Adrenal gland (tissue), 12 donors: ENCODE measurements around the gene SDC3. TPM values are rescaled to one million over a fixed set of nuclear protein-coding genes. Genes with fewer than 3 reads are reported as not detected.

Experiments used
- DNase-seq, 7 donors: peaks; one replicate each; pipeline ENCODE4 v3.0.0-alpha.2; 2019 to 2020
- H3K27ac ChIP-seq, 5 donors: fragments of 200-600 bp; sonication (generic) in 4 of 5; 1 replicate in 3 of 5; 2 replicates in 2 of 5; pipeline versions ENCODE4 v1.5.1 to v1.8.0; 2016 to 2020; ENCODE audit warnings: mild to moderate bottlenecking in 1 of 5
- H3K27me3 ChIP-seq: fragments of 200-600 bp; 2 replicates; pipeline ENCODE4 v1.8.0; 2021
- H3K36me3 ChIP-seq, 2 donors: fragments of 200-600 bp; replicated peaks in 1 of 2; 1 replicate in 1 of 2; 2 replicates in 1 of 2; pipeline versions ENCODE4 v1.5.1 to v1.8.0; 2018 to 2022
- H3K4me1 ChIP-seq, 2 donors: fragments of 200-600 bp; replicated peaks in 1 of 2; 1 replicate in 1 of 2; 2 replicates in 1 of 2; pipeline versions ENCODE4 v1.5.1 to v1.8.0; 2018 to 2021
- H3K4me3 ChIP-seq, 4 donors: fragments of 200-600 bp; sonication (generic) in 3 of 4; one replicate each; pipeline ENCODE4 v1.5.1; 2016 to 2018
- H3K9me3 ChIP-seq, 3 donors: fragments of 200-600 bp; sonication (generic) in 1 of 3; replicated peaks in 1 of 3; 1 replicate in 2 of 3; 2 replicates in 1 of 3; pipeline versions ENCODE4 v1.5.1 to v1.8.0; 2016 to 2021
- CTCF ChIP-seq, 6 experiments: fragments of 450-650 bp in 4 of 6; fragments of 200-600 bp in 2 of 6; sonication (generic) in 1 of 6; IDR thresholded peaks; 1 replicate in 5 of 6; 2 replicates in 1 of 6; pipeline versions ENCODE4 v1.5.1 to v1.8.0; 2016 to 2021; ENCODE audit warnings: antibody characterized with exemption in 6 of 6, mild to moderate bottlenecking in 2 of 6, moderate library complexity in 1 of 6
- POLR2A ChIP-seq, 2 donors: fragments of 450-650 bp; IDR thresholded peaks; one replicate each; pipeline ENCODE4 v1.6.1; 2017; ENCODE audit warnings: antibody characterized with exemption in 2 of 2, mild to moderate bottlenecking in 2 of 2, moderate library complexity in 1 of 2
- WGBS, 4 donors: extraction: QIAGEN DNeasy Blood & Tissue Kit in 2 of 4; methylation state at CpG; one replicate each; pipeline versions ENCODE4 v1.1.5 to v1.1.7; 2013 to 2017; 5-methylcytosine and 5-hydroxymethylcytosine counted together
- intact Hi-C, 2 donors: fragments of 100-400 bp; cut with DNase I; formaldehyde crosslinking; loops; one replicate each; pipeline versions ENCODE4 v1.14.1 to v1.15.0; 2022 to 2023
- polyA plus RNA-seq, 3 donors: library from polyadenylated mRNA; stranded (reverse); fragments of 200-250 nt in 2 of 3; fragments of 350-450 nt in 1 of 3; fragmentation: Illumina TruSeq in 1 of 3; extraction: RNeasy Lipid Tissue Mini Kit (QIAGEN cat#74804) in 1 of 3; gene quantifications; one replicate each; pipeline ENCODE4 v1.2.3, GENCODE V29; 2013 to 2014
- total RNA-seq, 9 donors: library from RNA; depleted of rRNA in 4 of 9; stranded (reverse); fragments of >200 nt in 4 of 9; fragments of 120-200 nt in 1 of 9; fragmentation: NEBNext Ultra II Directional in 1 of 9; extraction: Animal tissue kit (Norgen Biotek cat#: 25700) in 1 of 9; gene quantifications; one replicate each; pipeline versions ENCODE4 v1.1.0 to v1.2.4, GENCODE V29; 2013 to 2023
- donor health status: healthy with polysubstance abuse.
- donor health status: Bipolar disorder and iron deficiency.
- donor health status: DM: yes; HTN: yes; CAD: no.
- donor health status: DM: no; HTN: no; CAD: no.
- donor health status: DM: no; HTN: no; CAD: no.
- donor health status: DM: yes; HTN: yes; CAD: no.

The SDC3 gene
- total and polyA plus RNA-seq, 12 donors = 40.1 to 536 (median 188) TPM

GRCh38 chr1:30882678-30883388, 25.7 kb downstream of the SDC3 start:
- Histone ChIP-seq H3K27me3 (no peaks in the 10 kb centered on the region), H3K27ac (peak overlapping the region in 4 of 5 donors; percentile 4 to 92 (median 64)), H3K9me3 (no peaks in the 10 kb centered on the region), H3K36me3 (no peaks in the 10 kb centered on the region), H3K4me3 (no peak overlapping the region), H3K4me1 (peaks cover 41 to 61% of the 10 kb centered on the region in 2 donors)
- 44 to 55% (median 49%) methylated on average over 14 of the region's 14 CpGs for WGBS, 4 donors
- intact Hi-C loops = no loop called here
- peak in 4 of 6 experiments; percentile 19 to 53 (median 42) for TF ChIP-seq CTCF (IDR thresholded peaks at IDR 0.05)
- TF ChIP-seq POLR2A (IDR thresholded peaks at IDR 0.05) = peak in 1 of 2 donors; percentile 4
- DNase-seq = peak in 5 of 7 donors; percentile 75 to 83 (median 79)

GRCh38 chr1:30881319-30882181, 27.0 kb downstream of the SDC3 start:
- Histone ChIP-seq H3K4me1 (peaks cover 47 to 59% of the 10 kb centered on the region in 2 donors), H3K36me3 (peaks cover 0 to 4% of the 10 kb centered on the region in 2 donors), H3K4me3 (no peak overlapping the region), H3K9me3 (no peaks in the 10 kb centered on the region), H3K27me3 (no peaks in the 10 kb centered on the region), H3K27ac (peak overlapping the region in 3 of 5 donors; percentile 55 to 94 (median 92))
- TF ChIP-seq POLR2A (IDR thresholded peaks at IDR 0.05) (no peak), CTCF (IDR thresholded peaks at IDR 0.05) (no peak)
- intact Hi-C loops = no loop called here
- 68 to 74% (median 72%) methylated on average over 16 to 25 of the region's 25 CpGs for WGBS, 4 donors
- peak in 1 of 7 donors; percentile 22 for DNase-seq

- DNase-seq = no peak
- intact Hi-C loops = no loop called here
- Histone ChIP-seq H3K27me3 (no peaks in the 10 kb centered on the region), H3K9me3 (no peaks in the 10 kb centered on the region), H3K27ac (peak overlapping the region in 3 of 5 donors; percentile 83 to 94 (median 92)), H3K4me1 (peaks cover 47 to 59% of the 10 kb centered on the region in 2 donors), H3K4me3 (no peak overlapping the region), H3K36me3 (peaks cover 0 to 11% of the 10 kb centered on the region in 2 donors)
- no peak for TF ChIP-seq POLR2A (IDR thresholded peaks at IDR 0.05)
- no peak for TF ChIP-seq CTCF (IDR thresholded peaks at IDR 0.05)
- 70 to 82% (median 78%) methylated on average over 11 of the region's 11 CpGs for WGBS, 4 donors
Observed at GRCh38 chr1:30880678-30881318, 27.8 kb downstream of the SDC3 start.
